Peyer's patch (tissue), 4 donors: Measurements from ENCODE around the gene C1orf167. TPM values are rescaled to one million over a fixed set of nuclear protein-coding genes. Genes with fewer than 3 reads are reported as not detected.

Experiments
- DNase-seq, 3 donors: peaks; one replicate each; pipeline ENCODE4 v3.0.0-alpha.2; 2017 to 2019
- H3K27ac ChIP-seq, 4 donors: fragments of 200-600 bp; sonication (generic); one replicate each; pipeline ENCODE4 v1.5.1; 2016 to 2019
- H3K27me3 ChIP-seq, 2 donors: fragments of 200-600 bp; sonication (generic); one replicate each; pipeline ENCODE4 v1.5.1; 2019
- H3K36me3 ChIP-seq, 3 donors: fragments of 200-600 bp; sonication (generic); one replicate each; pipeline ENCODE4 v1.5.1; 2016 to 2019
- H3K4me1 ChIP-seq, 4 donors: fragments of 200-600 bp; sonication (generic); one replicate each; pipeline ENCODE4 v1.5.1; 2016 to 2019
- H3K4me3 ChIP-seq, 4 donors: fragments of 200-600 bp; sonication (generic); 1 replicate in 3 of 4; 2 replicates in 1 of 4; pipeline ENCODE4 v1.5.1; 2016 to 2019; ENCODE audit warnings: mild to moderate bottlenecking in 1 of 4
- H3K9me3 ChIP-seq, 4 donors: fragments of 200-600 bp; sonication (generic); one replicate each; pipeline ENCODE4 v1.5.1; 2016 to 2019; ENCODE audit warnings: mild to moderate bottlenecking in 1 of 4
- POLR2A ChIP-seq, 2 donors: fragments of 450-650 bp; IDR thresholded peaks; one replicate each; pipeline ENCODE4 v1.5.1; 2017; ENCODE audit warnings: antibody characterized with exemption in 2 of 2, mild to moderate bottlenecking in 2 of 2, moderate library complexity in 2 of 2
- total RNA-seq, 4 donors: library from RNA; depleted of rRNA; stranded (reverse); fragments of >200 nt; gene quantifications; one replicate each; pipeline ENCODE4 v1.1.0, GENCODE V29; 2016
- TF ChIP-seq, protein P1 (sequence below), 6 experiments: fragments of 450-650 bp in 4 of 6; fragments of 200-600 bp in 2 of 6; sonication (generic) in 1 of 6; IDR thresholded peaks; one replicate each; pipeline ENCODE4 v1.5.1; 2017 to 2019; ENCODE audit warnings: antibody characterized with exemption in 6 of 6, mild to moderate bottlenecking in 3 of 6, moderate library complexity in 1 of 6

C1orf167 gene
- total RNA-seq, 4 donors from 2014 or later: not detected

DNA sequence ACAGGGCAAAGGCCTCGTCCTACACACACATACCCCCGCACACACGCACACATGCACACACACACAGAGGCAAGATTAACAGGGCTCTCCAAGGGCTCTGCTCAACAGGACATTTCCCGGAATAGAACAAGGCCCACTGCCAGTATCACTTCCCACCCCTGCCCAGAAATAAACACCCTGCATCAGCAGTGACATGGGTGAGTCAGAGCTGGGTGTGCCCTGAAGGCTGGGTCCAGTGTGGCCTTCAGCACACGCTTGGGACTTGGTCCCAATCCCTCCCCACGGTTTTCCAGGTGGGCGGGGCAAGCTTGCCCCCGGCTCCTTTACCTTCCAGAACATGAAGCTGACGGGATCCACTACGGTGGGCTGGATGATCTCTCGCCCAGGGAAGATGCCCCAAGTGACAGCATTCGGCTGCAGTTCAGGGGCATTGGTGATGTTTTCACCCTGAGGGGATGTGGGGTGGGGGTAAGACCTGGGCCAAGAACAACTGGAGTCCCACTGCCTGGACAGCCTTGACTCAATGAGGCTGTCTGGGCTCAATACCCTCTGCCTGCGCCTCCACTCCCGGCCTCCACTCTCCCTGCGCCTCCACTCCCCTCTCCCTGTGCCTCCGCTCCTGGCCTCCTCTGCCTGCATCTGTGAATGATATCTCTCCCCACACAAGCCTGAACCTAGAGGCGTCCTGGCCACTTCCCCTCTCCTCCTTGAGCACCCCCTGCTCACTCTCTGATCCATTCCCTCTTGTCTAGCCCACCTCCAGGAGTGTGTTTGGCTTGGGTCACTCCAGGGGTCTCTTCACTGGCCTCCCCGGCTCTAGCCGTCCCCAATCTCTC is 29.1 kb downstream of the C1orf167 start:
- TF ChIP-seq, protein P1, sequence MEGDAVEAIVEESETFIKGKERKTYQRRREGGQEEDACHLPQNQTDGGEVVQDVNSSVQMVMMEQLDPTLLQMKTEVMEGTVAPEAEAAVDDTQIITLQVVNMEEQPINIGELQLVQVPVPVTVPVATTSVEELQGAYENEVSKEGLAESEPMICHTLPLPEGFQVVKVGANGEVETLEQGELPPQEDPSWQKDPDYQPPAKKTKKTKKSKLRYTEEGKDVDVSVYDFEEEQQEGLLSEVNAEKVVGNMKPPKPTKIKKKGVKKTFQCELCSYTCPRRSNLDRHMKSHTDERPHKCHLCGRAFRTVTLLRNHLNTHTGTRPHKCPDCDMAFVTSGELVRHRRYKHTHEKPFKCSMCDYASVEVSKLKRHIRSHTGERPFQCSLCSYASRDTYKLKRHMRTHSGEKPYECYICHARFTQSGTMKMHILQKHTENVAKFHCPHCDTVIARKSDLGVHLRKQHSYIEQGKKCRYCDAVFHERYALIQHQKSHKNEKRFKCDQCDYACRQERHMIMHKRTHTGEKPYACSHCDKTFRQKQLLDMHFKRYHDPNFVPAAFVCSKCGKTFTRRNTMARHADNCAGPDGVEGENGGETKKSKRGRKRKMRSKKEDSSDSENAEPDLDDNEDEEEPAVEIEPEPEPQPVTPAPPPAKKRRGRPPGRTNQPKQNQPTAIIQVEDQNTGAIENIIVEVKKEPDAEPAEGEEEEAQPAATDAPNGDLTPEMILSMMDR (IDR thresholded peaks at IDR 0.05): no peak
- peak in 1 of 2 donors; percentile 40 for TF ChIP-seq POLR2A (IDR thresholded peaks at IDR 0.05)
- peak; percentile 46 to 91 (median 86) for DNase-seq
- no peaks in the 10 kb centered on the region for H3K27me3 ChIP-seq
- peaks cover 0 to 38% (median 0%) of the 10 kb centered on the region in 3 donors for H3K36me3 ChIP-seq
- no peak overlapping the region for H3K4me3 ChIP-seq
- H3K4me1 ChIP-seq: peaks cover 0 to 46% (median 3%) of the 10 kb centered on the region in 4 donors
- no peaks in the 10 kb centered on the region for H3K9me3 ChIP-seq
- H3K27ac ChIP-seq: peak overlapping the region; percentile 68 to 93 (median 84)

DNA sequence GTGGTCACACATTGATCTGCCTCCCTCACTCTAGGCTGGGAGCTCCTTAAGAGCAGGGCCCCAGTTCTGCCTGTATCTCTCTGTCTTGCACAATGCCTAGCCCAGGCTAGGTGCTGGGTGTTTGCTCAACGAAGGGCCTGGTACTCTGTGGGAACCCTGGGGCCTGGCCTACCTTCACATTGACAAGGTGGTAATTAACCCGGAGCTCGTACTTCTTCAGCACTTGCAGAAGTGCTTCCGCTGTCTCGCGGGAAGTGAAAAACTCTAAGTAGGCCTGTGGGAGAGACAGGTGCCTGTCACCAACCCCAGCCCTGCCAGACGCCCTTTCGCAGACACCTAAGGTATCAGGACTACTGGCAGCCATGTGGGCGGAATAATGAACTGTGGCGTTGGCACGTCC is 30.1 kb downstream of the C1orf167 start:
- Histone ChIP-seq H3K9me3 (no peaks in the 10 kb centered on the region), H3K4me3 (no peak overlapping the region), H3K27me3 (no peaks in the 10 kb centered on the region), H3K4me1 (peaks cover 0 to 46% (median 3%) of the 10 kb centered on the region in 4 donors), H3K36me3 (peaks cover 0 to 45% (median 0%) of the 10 kb centered on the region in 3 donors), H3K27ac (peak overlapping the region; percentile 68 to 93 (median 83))
- DNase-seq: no peak
- TF ChIP-seq, protein P1 (IDR thresholded peaks at IDR 0.05): no peak
- no peak for TF ChIP-seq POLR2A (IDR thresholded peaks at IDR 0.05)

DNA sequence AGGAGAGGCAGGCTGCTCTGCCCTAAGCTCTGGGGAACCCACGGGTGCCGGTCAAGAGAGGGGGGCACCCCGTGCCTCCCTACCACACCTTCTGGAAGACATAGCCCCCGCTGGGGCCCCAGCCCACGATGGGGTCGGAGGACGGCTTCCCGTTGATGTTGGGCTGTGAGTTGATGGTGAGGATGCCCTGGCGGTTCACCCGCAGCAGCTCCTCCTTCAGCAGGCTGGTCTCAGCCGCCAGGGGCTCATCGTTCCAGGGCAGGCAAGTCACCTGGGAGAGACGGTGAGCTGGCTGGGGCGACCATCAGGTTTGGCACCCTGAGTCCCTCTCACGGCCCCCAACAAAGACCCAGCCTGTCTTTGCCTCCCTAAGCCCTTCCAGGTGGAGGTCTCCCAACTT is 31.8 kb downstream of the C1orf167 start:
- H3K4me3 ChIP-seq: no peak overlapping the region
- TF ChIP-seq, protein P1 (IDR thresholded peaks at IDR 0.05): no peak
- no peak for TF ChIP-seq POLR2A (IDR thresholded peaks at IDR 0.05)
- no peak overlapping the region for H3K27ac ChIP-seq
- no peak for DNase-seq
- H3K4me1 ChIP-seq: peaks cover 0 to 29% (median 3%) of the 10 kb centered on the region in 4 donors
- no peaks in the 10 kb centered on the region for H3K27me3 ChIP-seq
- no peaks in the 10 kb centered on the region for H3K9me3 ChIP-seq
- H3K36me3 ChIP-seq: peaks cover 0 to 53% (median 0%) of the 10 kb centered on the region in 3 donors

DNA sequence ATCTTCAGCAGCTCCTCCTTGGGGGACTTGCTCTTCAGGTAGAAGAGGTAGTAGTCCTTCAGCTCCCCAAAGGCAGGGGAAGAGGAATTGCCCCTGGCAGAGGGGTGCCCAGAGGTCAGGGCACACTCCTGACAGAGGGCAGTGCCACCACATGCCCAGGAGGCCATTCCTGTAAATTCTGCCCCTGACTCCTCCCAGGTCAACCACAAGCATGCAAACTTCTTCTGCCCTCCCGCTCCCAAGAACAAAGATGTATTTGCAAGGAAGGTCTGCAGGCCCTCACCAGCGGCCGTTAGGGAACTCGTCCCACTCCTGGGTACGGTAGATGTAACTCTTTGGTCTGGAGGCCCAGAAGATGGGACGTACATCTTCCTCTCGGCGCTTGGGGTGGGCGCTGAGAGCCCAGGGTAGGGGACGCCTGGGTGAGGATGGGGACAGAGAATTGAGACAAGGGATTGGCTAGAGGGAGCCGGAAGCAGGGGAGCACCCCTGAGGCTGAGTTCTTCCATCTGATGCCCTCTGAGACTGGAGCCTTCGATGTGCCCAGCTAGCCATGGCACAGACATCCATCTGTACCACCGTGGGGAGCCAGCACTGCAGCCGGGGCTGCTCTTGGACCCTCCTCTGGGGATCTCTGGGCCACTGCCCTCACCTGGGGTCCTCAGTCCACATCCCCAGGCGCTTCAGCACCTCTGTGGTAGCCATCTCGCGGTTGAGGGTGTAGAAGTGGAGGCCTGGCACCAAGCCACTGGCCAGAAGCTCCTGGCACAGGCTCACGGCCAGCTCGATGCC is 32.6 kb downstream of the C1orf167 start:
- H3K27me3 ChIP-seq: no peaks in the 10 kb centered on the region
- no peak overlapping the region for H3K4me3 ChIP-seq
- H3K4me1 ChIP-seq: peaks cover 0 to 23% (median 3%) of the 10 kb centered on the region in 4 donors
- H3K9me3 ChIP-seq: no peaks in the 10 kb centered on the region
- TF ChIP-seq, protein P1 (IDR thresholded peaks at IDR 0.05): no peak
- TF ChIP-seq POLR2A (IDR thresholded peaks at IDR 0.05): no peak
- no peak for DNase-seq
- H3K36me3 ChIP-seq: peaks cover 0 to 61% (median 0%) of the 10 kb centered on the region in 3 donors
- H3K27ac ChIP-seq: no peak overlapping the region

DNA sequence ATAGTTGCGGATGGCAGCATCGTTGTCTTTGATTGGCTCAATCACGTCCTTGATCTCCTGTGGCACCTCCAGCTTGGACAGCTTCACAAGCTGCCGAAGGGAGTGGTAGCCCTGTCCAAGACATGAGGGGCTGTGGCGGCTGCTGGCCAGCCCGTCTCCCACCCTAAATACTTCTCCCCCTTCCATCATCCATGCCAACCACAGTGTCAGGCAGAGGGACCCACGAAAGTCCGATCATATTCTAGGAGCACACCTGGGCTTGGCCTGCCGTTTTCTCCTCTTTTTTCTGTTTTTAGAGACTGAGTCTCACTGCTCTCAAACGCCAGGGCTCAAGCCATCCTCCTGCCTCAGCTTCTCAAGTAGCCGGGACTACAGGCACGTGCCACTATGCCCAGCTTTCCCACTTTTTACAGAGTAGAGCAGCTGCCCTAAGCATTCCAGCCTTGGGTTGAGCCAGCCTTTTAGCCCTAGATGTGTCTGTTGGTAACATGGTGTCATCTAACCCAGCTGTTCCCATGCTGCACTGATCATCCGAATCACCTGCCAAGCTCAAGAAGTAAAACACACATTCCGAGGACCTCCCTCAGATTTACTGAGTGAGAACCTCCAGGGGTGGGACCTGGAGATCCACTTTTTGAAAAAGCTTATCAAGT is 33.4 kb downstream of the C1orf167 start:
- H3K36me3 ChIP-seq: peaks cover 0 to 62% (median 0%) of the 10 kb centered on the region in 3 donors
- H3K4me3 ChIP-seq: no peak overlapping the region
- H3K27me3 ChIP-seq: no peaks in the 10 kb centered on the region
- TF ChIP-seq POLR2A (IDR thresholded peaks at IDR 0.05): no peak
- TF ChIP-seq, protein P1 (IDR thresholded peaks at IDR 0.05): no peak
- no peak overlapping the region for H3K27ac ChIP-seq
- H3K9me3 ChIP-seq: no peaks in the 10 kb centered on the region
- peaks cover 0 to 15% (median 3%) of the 10 kb centered on the region in 4 donors for H3K4me1 ChIP-seq
- DNase-seq: no peak
